ENCODE results near the gene NISCH.

The NISCH gene

DNA sequence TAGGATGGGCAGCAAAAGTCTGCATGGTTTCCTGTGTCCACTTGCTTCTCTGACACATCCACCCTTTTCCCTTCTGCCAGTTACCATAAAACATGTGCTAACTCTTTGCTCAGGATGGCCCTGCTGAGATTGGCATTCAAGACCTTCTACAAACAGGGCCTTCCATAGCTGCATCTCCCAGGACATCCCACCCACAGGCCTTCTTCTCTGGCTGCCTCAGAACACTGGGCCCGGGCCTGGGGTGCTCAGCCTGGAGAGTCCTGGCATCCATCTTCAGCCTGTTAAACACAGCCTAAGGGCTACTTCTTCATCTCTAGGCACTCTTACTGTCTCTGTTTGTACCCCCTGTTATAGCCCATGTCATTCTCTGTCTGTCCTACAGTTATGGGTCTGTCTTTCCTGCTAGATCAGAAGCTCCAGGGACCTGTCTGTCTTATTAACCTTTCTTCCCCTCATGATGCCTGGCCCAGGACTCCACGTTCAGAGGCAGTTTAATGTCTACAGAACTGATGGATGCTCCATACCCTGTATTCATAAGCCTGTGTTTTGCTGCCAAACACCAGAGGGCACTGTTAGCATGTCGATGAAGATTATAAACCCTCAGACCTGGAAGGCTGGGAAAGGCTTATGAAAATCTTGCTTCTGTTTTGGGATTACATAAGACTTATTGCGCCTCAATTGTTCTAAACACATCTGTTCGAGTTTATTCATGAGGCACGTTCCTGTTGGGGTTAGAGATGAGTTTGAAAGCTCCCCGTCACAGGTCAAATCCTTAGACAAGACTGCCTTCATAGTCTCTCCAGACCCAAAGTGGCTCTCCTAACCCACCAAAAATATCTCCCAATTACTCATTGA is 27.0 kb upstream of the NISCH start:
- H3K4me1 ChIP-seq = peaks cover 11% of the 10 kb centered on the region
- H3K27me3 ChIP-seq = peaks cover 1% of the 10 kb centered on the region; the same call in 1 of the 2 replicates
- no peaks in the 10 kb centered on the region; the same call in 1 of the 2 replicates for H4K20me1 ChIP-seq
- H3K4me2 ChIP-seq = no peak overlapping the region
- no peak overlapping the region for H3K4me3 ChIP-seq
- H3K9ac ChIP-seq = no peak overlapping the region
- TF ChIP-seq Cebpa-rat (IDR thresholded peaks at IDR 0.05) = no peak
- H3K36me3 ChIP-seq = no peaks in the 10 kb centered on the region
- H3K27ac ChIP-seq = no peak overlapping the region
- H3K9me3 ChIP-seq = no peaks in the 10 kb centered on the region

DNA sequence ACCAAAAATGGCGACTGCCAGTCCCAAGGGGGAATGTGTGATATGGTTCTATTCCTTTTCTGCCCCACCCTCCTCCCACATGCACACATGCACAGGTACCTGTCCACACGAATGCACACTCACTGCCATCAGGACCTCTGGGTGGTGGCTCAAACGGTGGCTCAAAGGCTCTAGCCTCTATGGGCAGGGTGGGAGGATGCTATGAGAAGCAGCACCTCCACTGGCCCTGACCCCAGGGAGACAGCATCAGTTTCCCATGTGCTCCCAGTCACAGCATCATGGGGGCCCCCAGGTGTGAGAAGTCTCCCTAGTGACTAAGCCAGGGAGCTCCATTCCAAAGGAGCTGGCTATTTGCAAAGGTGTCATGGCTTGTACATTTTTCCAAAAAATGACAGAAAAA is 26.4 kb upstream of the NISCH start:
- H3K27ac ChIP-seq = no peak overlapping the region
- peaks cover 17% of the 10 kb centered on the region for H3K4me1 ChIP-seq
- H3K9ac ChIP-seq = no peak overlapping the region
- no peaks in the 10 kb centered on the region; the same call in 1 of the 2 replicates for H4K20me1 ChIP-seq
- peaks cover 8% of the 10 kb centered on the region; the same call in 1 of the 2 replicates for H3K27me3 ChIP-seq
- TF ChIP-seq Cebpa-rat (IDR thresholded peaks at IDR 0.05) = no peak
- H3K4me3 ChIP-seq = no peak overlapping the region
- H3K36me3 ChIP-seq = no peaks in the 10 kb centered on the region
- no peak overlapping the region for H3K4me2 ChIP-seq
- no peaks in the 10 kb centered on the region for H3K9me3 ChIP-seq

DNA sequence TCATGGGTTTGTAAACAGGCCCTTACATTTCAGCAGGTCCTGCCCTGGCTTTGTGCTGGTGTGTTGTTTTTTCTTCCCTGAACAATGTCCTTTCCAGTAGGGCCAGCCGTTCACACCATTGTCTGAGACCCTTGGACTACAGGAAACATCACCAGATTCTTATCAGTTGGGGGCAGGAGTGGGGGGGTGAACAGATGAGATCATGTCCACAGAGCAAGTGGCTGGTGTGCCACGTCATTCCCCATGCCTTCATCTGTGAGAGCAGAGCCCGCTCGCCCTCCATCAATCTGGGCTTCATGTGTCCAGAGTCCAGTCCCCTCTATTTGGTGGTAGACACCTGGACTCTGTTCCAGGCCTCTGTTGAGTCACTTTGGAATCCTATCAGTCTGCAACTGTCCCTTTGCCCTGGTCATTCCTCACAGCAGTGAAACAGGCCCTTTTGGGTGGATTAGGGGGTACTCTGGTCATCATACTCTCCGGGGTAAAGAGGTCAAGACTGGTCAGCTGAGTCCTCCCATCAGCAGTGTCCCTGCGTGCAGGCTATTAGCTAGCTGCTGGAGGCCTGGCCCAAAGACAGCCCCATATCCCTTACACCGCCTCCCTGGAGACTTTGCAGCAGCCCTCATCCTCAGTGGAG is 25.5 kb upstream of the NISCH start:
- Histone ChIP-seq H3K36me3 (no peaks in the 10 kb centered on the region), H3K27ac (no peak overlapping the region), H3K9ac (no peak overlapping the region), H4K20me1 (no peaks in the 10 kb centered on the region; the same call in 1 of the 2 replicates), H3K4me3 (no peak overlapping the region), H3K27me3 (peaks cover 12% of the 10 kb centered on the region; the same call in 1 of the 2 replicates), H3K4me1 (peaks cover 26% of the 10 kb centered on the region), H3K4me2 (no peak overlapping the region), H3K9me3 (no peaks in the 10 kb centered on the region)
- no peak for TF ChIP-seq Cebpa-rat (IDR thresholded peaks at IDR 0.05)

DNA sequence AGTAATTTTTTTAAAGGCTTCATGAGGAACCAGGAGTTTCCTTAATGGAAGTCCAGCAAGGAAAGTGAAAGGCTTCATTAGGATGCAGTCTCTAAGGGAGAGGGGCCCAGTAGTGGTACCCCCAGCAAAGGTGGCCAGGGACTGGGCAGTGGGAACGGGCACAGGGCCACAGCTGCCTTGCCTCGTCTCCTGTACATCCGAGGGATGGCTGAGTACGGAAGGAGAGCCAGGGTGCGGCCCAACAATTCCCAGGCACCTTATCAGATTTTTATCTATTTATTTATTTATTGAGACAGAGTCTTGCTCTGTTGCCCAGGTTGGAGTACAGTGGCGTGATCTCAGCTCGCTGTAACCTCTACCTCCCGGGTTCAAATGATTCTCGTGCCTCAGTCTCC is 25.0 kb upstream of the NISCH start:
- H3K9ac ChIP-seq = no peak overlapping the region
- no peak overlapping the region for H3K4me3 ChIP-seq
- peaks cover 1% of the 10 kb centered on the region for H4K20me1 ChIP-seq
- no peak overlapping the region for H3K4me2 ChIP-seq
- H3K36me3 ChIP-seq = no peaks in the 10 kb centered on the region
- peaks cover 31% of the 10 kb centered on the region for H3K4me1 ChIP-seq
- H3K9me3 ChIP-seq = no peaks in the 10 kb centered on the region
- no peak overlapping the region for H3K27ac ChIP-seq
- no peak for TF ChIP-seq Cebpa-rat (IDR thresholded peaks at IDR 0.05)
- peaks cover 12% of the 10 kb centered on the region; the same call in 1 of the 2 replicates for H3K27me3 ChIP-seq

DNA sequence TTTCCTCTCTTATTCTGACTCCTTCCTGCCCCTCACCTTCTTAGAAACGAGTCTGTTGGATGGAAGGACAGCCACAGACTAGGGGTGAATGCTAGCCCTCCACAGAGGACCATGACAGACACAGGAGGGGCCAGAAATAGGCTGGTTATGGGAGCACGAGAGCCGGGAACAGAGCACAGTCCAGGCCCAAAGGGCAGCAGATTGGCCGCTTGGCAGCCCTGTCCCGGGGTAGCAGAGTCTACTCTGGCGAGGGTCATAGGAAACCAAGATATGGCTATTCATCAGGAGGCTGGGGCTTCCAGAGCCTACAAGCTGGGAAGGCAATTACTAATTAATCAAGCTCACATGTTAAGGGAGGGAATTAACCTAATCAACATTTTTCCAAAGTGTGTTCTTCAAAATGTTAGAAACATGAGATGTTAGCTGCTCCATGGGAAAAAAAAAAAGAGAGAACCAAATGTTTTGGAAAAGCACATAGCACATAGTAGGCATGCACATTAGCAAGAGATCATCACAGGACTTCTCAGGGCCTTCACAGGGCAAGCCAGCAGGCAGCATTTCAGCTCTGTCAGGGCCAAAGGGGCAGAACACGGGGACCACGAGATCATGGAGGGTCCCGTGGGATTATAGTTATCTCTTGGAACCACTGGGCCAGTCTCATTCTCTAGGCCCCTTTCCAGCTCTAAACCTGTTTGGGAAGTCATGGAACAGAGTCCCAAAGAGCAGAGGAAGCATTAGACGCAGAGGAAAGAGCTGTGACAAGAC is 23.8 kb upstream of the NISCH start:
- H3K4me1 ChIP-seq = peaks cover 44% of the 10 kb centered on the region
- no peak overlapping the region for H3K9ac ChIP-seq
- H3K36me3 ChIP-seq = no peaks in the 10 kb centered on the region
- no peak overlapping the region for H3K27ac ChIP-seq
- H3K4me3 ChIP-seq = no peak overlapping the region
- no peak for TF ChIP-seq Cebpa-rat (IDR thresholded peaks at IDR 0.05)
- H4K20me1 ChIP-seq = peaks cover 10% of the 10 kb centered on the region
- no peaks in the 10 kb centered on the region for H3K9me3 ChIP-seq
- H3K4me2 ChIP-seq = peak overlapping the region; percentile 39; the same call in 1 of the 2 replicates
- peaks cover 12% of the 10 kb centered on the region; the same call in 1 of the 2 replicates for H3K27me3 ChIP-seq

DNA sequence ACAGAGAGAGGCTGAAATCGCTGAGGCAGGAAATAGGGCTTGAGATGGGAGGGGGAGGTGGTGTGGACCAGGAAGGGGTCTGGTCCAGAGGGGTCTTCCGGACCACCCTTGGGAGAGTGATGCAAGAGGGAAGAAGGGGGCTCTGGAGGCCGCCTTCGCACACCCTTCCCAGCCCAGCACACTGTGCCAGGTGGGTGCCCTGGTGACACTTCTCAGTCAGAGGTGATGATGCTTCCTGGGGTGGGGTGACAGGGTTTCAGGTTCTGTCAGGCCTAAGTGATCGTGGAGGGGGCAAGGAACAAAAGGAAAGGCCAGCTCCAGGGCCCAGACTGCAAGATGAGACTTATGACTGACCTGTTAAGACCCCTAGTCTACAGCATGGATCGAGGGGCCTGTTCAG is 23.2 kb upstream of the NISCH start:
- Histone ChIP-seq H3K27me3 (peaks cover 12% of the 10 kb centered on the region; the same call in 1 of the 2 replicates), H4K20me1 (peaks cover 10% of the 10 kb centered on the region), H3K4me2 (peak overlapping the region; percentile 39; the same call in 1 of the 2 replicates), H3K9me3 (no peaks in the 10 kb centered on the region), H3K4me3 (no peak overlapping the region), H3K9ac (no peak overlapping the region), H3K27ac (no peak overlapping the region), H3K4me1 (peaks cover 49% of the 10 kb centered on the region), H3K36me3 (no peaks in the 10 kb centered on the region)
- no peak for TF ChIP-seq Cebpa-rat (IDR thresholded peaks at IDR 0.05)

DNA sequence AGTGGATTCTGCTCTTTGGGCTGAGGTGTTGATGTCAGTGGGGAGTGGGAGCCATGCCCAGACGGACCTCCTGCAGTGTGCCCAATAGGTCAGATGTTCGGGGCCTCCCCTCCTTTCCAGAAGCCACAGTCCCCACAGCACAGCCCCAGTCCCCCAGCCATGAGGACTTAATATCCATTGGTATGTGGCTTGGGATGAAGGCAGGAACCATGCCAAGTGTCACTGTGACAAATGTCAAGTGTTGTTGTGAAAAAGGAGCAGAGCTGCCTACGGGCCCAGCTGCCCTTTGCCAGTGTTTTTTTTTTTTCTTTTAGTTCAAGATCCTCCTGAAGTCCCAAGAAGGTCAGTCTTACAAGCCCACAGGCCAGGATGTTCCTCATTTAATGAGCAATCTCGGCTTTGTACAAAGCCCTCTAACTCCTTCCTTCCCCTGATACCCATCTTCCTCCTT is 22.7 kb upstream of the NISCH start:
- peaks cover 10% of the 10 kb centered on the region for H4K20me1 ChIP-seq
- no peak overlapping the region for H3K4me2 ChIP-seq
- TF ChIP-seq Cebpa-rat (IDR thresholded peaks at IDR 0.05) = no peak
- H3K4me1 ChIP-seq = peaks cover 54% of the 10 kb centered on the region
- H3K27me3 ChIP-seq = peaks cover 12% of the 10 kb centered on the region; the same call in 1 of the 2 replicates
- H3K4me3 ChIP-seq = no peak overlapping the region
- H3K9me3 ChIP-seq = no peaks in the 10 kb centered on the region
- no peak overlapping the region for H3K9ac ChIP-seq
- no peak overlapping the region for H3K27ac ChIP-seq
- H3K36me3 ChIP-seq = no peaks in the 10 kb centered on the region

DNA sequence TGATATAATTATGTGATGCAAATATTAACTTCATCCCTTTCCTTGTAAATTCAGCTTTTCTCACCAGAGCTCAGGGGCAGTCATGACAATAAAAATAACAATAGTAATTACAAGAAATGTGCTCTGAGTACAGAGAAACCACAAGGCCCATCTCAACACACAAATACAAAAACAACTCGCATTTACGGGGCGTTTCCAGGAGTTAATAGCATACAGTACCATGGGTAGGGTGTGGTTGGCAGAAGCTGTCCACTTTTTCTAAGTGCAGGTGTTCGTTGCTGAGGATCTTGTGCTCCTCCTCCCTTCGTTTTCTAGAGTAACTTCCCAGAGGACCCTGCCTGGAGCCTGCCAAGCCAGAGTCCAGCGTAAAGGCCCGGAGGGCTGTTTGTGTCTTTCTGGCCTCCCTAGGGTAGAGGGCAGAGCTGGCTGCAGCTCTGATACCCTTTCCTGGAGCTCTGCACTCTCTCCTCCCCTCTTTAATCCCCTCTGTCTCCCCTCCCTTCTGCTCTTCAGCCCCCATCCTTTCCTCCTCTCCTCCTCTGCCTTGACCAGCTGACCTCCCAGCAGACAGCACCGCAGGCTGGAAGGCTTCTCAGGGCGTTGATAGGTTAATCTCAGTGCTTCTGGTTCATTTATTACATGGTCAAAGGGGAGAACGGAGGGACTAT is 21.9 kb upstream of the NISCH start:
- Histone ChIP-seq H3K36me3 (no peaks in the 10 kb centered on the region), H3K4me1 (peaks cover 58% of the 10 kb centered on the region), H3K9me3 (no peaks in the 10 kb centered on the region), H4K20me1 (peaks cover 17% of the 10 kb centered on the region), H3K4me2 (peak overlapping the region; percentile 92), H3K4me3 (no peak overlapping the region), H3K27ac (no peak overlapping the region), H3K9ac (no peak overlapping the region), H3K27me3 (peaks cover 18% of the 10 kb centered on the region; the same call in 1 of the 2 replicates)
- no peak for TF ChIP-seq Cebpa-rat (IDR thresholded peaks at IDR 0.05)

DNA sequence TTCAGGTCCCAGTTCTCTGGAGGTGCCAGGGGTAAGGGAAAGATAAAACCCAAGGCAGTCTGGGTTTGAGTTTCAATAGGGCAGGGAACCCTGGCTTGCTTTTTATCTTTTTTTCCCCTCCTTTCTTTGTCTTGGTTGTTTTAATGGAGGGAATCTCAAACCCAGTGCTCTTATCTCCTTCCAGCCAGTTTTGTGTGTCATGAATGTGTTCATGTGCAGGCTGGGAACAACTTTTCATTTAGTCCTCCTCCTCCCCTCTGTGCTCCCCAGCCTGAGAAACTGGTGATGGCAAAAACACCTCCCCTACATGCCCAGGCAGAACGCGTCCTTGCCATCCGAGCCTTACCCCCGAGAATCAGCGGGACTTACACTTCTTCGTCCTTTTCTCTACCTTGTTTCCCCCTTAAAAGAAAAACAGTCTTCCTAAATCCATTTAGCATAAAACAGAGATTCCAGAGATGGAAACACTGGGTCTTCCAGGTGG is 21.4 kb upstream of the NISCH start:
- Histone ChIP-seq H4K20me1 (peaks cover 23% of the 10 kb centered on the region), H3K4me3 (no peak overlapping the region), H3K36me3 (no peaks in the 10 kb centered on the region), H3K9me3 (no peaks in the 10 kb centered on the region), H3K27ac (no peak overlapping the region), H3K27me3 (peaks cover 22% of the 10 kb centered on the region; the same call in 1 of the 2 replicates), H3K4me2 (peak overlapping the region; percentile 92), H3K9ac (no peak overlapping the region), H3K4me1 (peaks cover 58% of the 10 kb centered on the region)
- TF ChIP-seq Cebpa-rat (IDR thresholded peaks at IDR 0.05) = no peak

Data from BLaER1 (cell line).